HEK293 (cell line): ENCODE measurements around the gene HSCB.

Experiments
- BCL6B ChIP-seq: fragments of 450-650 bp; formaldehyde crosslinking; IDR thresholded peaks from 2 replicates; pipeline ENCODE4 v1.5.1; 2017; ENCODE audit warnings: missing biosample characterization, missing genetic modification characterization
- GLIS2 ChIP-seq: fragments of 450-650 bp; formaldehyde crosslinking; IDR thresholded peaks from 2 replicates; pipeline ENCODE4 v1.5.1; 2016; ENCODE audit warnings: missing biosample characterization, missing genetic modification characterization
- KLF10 ChIP-seq: fragments of 450-650 bp; IDR thresholded peaks from 2 replicates; pipeline ENCODE4 v1.5.1; 2018; ENCODE audit warnings: missing biosample characterization, mild to moderate bottlenecking, missing genetic modification characterization
- KLF17 ChIP-seq: fragments of 450-650 bp; formaldehyde crosslinking; IDR thresholded peaks from 2 replicates; pipeline ENCODE4 v1.5.1; 2016; ENCODE audit warnings: missing biosample characterization, missing genetic modification characterization
- KLF8 ChIP-seq: fragments of 450-650 bp; formaldehyde crosslinking; IDR thresholded peaks from 2 replicates; pipeline ENCODE4 v1.5.1; 2016; ENCODE audit warnings: missing biosample characterization, missing genetic modification characterization
- KLF9 ChIP-seq: fragments of 450-650 bp; formaldehyde crosslinking; IDR thresholded peaks from 2 replicates; pipeline ENCODE4 v1.5.1; 2016; ENCODE audit warnings: missing biosample characterization, missing genetic modification characterization, low read depth
- MZF1 ChIP-seq: fragments of 450-650 bp; formaldehyde crosslinking; IDR thresholded peaks from 2 replicates; pipeline ENCODE4 v1.5.1; 2017; ENCODE audit warnings: missing biosample characterization, missing genetic modification characterization, borderline replicate concordance
- PBX3 ChIP-seq: sonication (generic); formaldehyde crosslinking; IDR thresholded peaks from 2 replicates; pipeline ENCODE4 v1.8.1; 2022; ENCODE audit warnings: mild to moderate bottlenecking, moderate library complexity, missing genetic modification reagents
- REPIN1 ChIP-seq: fragments of 450-650 bp; formaldehyde crosslinking; IDR thresholded peaks from 2 replicates; pipeline ENCODE4 v1.5.1; 2017; ENCODE audit warnings: missing biosample characterization, missing genetic modification characterization, low read depth
- TRIM28 ChIP-seq: IDR thresholded peaks from 2 replicates; pipeline ENCODE4 v1.6.1; 2011; ENCODE audit warnings: low read length, control low read depth, borderline replicate concordance
- ZBTB10 ChIP-seq: fragments of 450-650 bp; formaldehyde crosslinking; IDR thresholded peaks from 2 replicates; pipeline ENCODE4 v1.5.1; 2016; ENCODE audit warnings: missing biosample characterization, missing genetic modification characterization
- ZFHX2 ChIP-seq: fragments of 450-650 bp; formaldehyde crosslinking; conservative IDR thresholded peaks from 2 replicates; pipeline ENCODE4 v1.5.1; 2016; ENCODE audit warnings: missing biosample characterization, missing genetic modification characterization
- ZNF114 ChIP-seq: fragments of 450-650 bp; formaldehyde crosslinking; IDR thresholded peaks from 2 replicates; pipeline ENCODE4 v1.5.0; 2017; ENCODE audit warnings: missing biosample characterization, missing genetic modification characterization
- ZNF121 ChIP-seq: fragments of 450-650 bp; formaldehyde crosslinking; IDR thresholded peaks from 2 replicates; pipeline ENCODE4 v1.5.1; 2016; ENCODE audit warnings: missing biosample characterization, missing genetic modification characterization
- ZNF16 ChIP-seq: fragments of 450-650 bp; formaldehyde crosslinking; IDR thresholded peaks from 2 replicates; pipeline ENCODE4 v1.5.1; 2016; ENCODE audit warnings: low read depth, missing biosample characterization, missing genetic modification characterization
- ZNF23 ChIP-seq: fragments of 450-650 bp; formaldehyde crosslinking; IDR thresholded peaks from 2 replicates; pipeline ENCODE4 v1.5.1; 2016; ENCODE audit warnings: missing biosample characterization, missing genetic modification characterization, borderline replicate concordance
- ZNF239 ChIP-seq: fragments of 450-650 bp; formaldehyde crosslinking; IDR thresholded peaks from 2 replicates; pipeline ENCODE4 v1.5.1; 2016; ENCODE audit warnings: missing biosample characterization, missing genetic modification characterization
- ZNF341 ChIP-seq: fragments of 450-650 bp; formaldehyde crosslinking; IDR thresholded peaks from 2 replicates; pipeline ENCODE4; 2016; ENCODE audit warnings: low read depth, missing biosample characterization, missing genetic modification characterization
- ZNF350 ChIP-seq: fragments of 450-650 bp; formaldehyde crosslinking; IDR thresholded peaks from 2 replicates; pipeline ENCODE4 v1.5.0; 2017; ENCODE audit warnings: missing biosample characterization, mild to moderate bottlenecking, missing genetic modification characterization
- ZNF354C ChIP-seq: fragments of 450-650 bp; formaldehyde crosslinking; IDR thresholded peaks from 2 replicates; pipeline ENCODE4 v1.5.1; 2016; ENCODE audit warnings: missing biosample characterization, missing genetic modification characterization, low read depth, borderline replicate concordance
- ZNF362 ChIP-seq: fragments of 450-650 bp; formaldehyde crosslinking; IDR thresholded peaks from 2 replicates; pipeline ENCODE4 v1.5.1; 2016; ENCODE audit warnings: missing biosample characterization, missing genetic modification characterization
- ZNF404 ChIP-seq: fragments of 450-650 bp; formaldehyde crosslinking; IDR thresholded peaks from 2 replicates; pipeline ENCODE4 v1.5.1; 2017; ENCODE audit warnings: missing biosample characterization, missing genetic modification characterization
- ZNF449 ChIP-seq: fragments of 450-650 bp; formaldehyde crosslinking; IDR thresholded peaks from 2 replicates; pipeline ENCODE4 v1.5.1; 2017; ENCODE audit warnings: missing biosample characterization, mild to moderate bottlenecking, missing genetic modification characterization, moderate library complexity
- ZNF48 ChIP-seq: fragments of 450-650 bp; formaldehyde crosslinking; IDR thresholded peaks from 2 replicates; pipeline ENCODE4 v1.5.1; 2016; ENCODE audit warnings: missing biosample characterization, missing genetic modification characterization
- ZNF610 ChIP-seq: fragments of 450-650 bp; formaldehyde crosslinking; IDR thresholded peaks from 2 replicates; pipeline ENCODE4 v1.5.1; 2016; ENCODE audit warnings: missing biosample characterization, missing genetic modification characterization, borderline replicate concordance
- ZNF791 ChIP-seq: fragments of 450-650 bp; formaldehyde crosslinking; IDR thresholded peaks from 2 replicates; pipeline ENCODE4 v1.5.1; 2016; ENCODE audit warnings: missing biosample characterization, missing genetic modification characterization
- ZNF792 ChIP-seq: fragments of 450-650 bp; formaldehyde crosslinking; IDR thresholded peaks from 2 replicates; pipeline ENCODE4 v1.5.1; 2016; ENCODE audit warnings: missing biosample characterization, missing genetic modification characterization
- ZSCAN5A ChIP-seq: fragments of 450-650 bp; formaldehyde crosslinking; IDR thresholded peaks from 2 replicates; pipeline ENCODE4 v1.5.1; 2016; ENCODE audit warnings: missing biosample characterization, missing genetic modification characterization

HSCB gene

GRCh38 chr22:28800308-28801041, 58.6 kb downstream of the HSCB start, which contains the start of gene XBP1 (continued):
- TF ChIP-seq ZNF362 (tag by site-specific recombination) = no peak
- no peak for TF ChIP-seq ZNF404 (tag by site-specific recombination)
- no peak for TF ChIP-seq ZNF350 (tag by site-specific recombination)
- TF ChIP-seq TRIM28 = no peak
- no peak for TF ChIP-seq ZNF16 (tag by site-specific recombination)
- TF ChIP-seq KLF17 (tag by site-specific recombination) = no peak
- no peak for TF ChIP-seq ZNF341 (tag by site-specific recombination)
- TF ChIP-seq ZSCAN5A = no peak
- TF ChIP-seq KLF8 (tag by site-specific recombination) = peak; percentile 52; the same call in 1 of the 2 replicates
- TF ChIP-seq ZNF48 = no peak
- no peak for TF ChIP-seq ZNF239 (tag by site-specific recombination)
- no peak for TF ChIP-seq ZNF354C (tag by site-specific recombination)
- no peak for TF ChIP-seq ZNF792 (tag by site-specific recombination)
- TF ChIP-seq ZNF23 (tag by site-specific recombination) = no peak
- TF ChIP-seq ZNF610 = no peak
- no peak for TF ChIP-seq ZNF791 (tag by site-specific recombination)
- no peak for TF ChIP-seq ZNF114 (tag by site-specific recombination)
- TF ChIP-seq KLF9 (tag by site-specific recombination) = no peak
- TF ChIP-seq ZFHX2 (tag by site-specific recombination) = no peak; the same call in 1 of the 2 replicates
- peak; percentile 90 for TF ChIP-seq GLIS2 (tag by site-specific recombination)
- no peak for TF ChIP-seq REPIN1 (tag by site-specific recombination)
- no peak for TF ChIP-seq KLF10
- peak; percentile 83 for TF ChIP-seq ZNF449 (tag by site-specific recombination)
- TF ChIP-seq ZBTB10 = no peak
- no peak for TF ChIP-seq MZF1 (tag by site-specific recombination)
- TF ChIP-seq PBX3 (CRISPR knock-in tag) = 0 out of 2 replicates have a peak, but pooled peaks have one; percentile 35
- no peak for TF ChIP-seq ZNF121 (tag by site-specific recombination)
- TF ChIP-seq BCL6B = no peak
